Nephron (organoid): Measurements from ENCODE around the gene WIPF2.
"Not testable (repeated sequence)": the region's sequence is repeated elsewhere in the genome, so short reads cannot be mapped to it uniquely, and the experiment has no call there.

ENCODE experiments used
- H3K27ac Mint-ChIP-seq, 3 experiments: 2 replicates each; pipeline ENCODE4 v1.8.0; 2020; ENCODE audit warnings: mixed read lengths in 3 of 3, mild to moderate bottlenecking in 2 of 3, moderate library complexity in 1 of 3
- H3K27me3 Mint-ChIP-seq: 2 replicates; pipeline ENCODE4 v1.8.0; 2021; ENCODE audit warnings: low read depth, mild to moderate bottlenecking, moderate library complexity, mixed read lengths
- H3K36me3 Mint-ChIP-seq: 2 replicates; pipeline ENCODE4 v1.8.0; 2020; ENCODE audit warnings: low read depth, mixed read lengths
- H3K4me1 Mint-ChIP-seq: 2 replicates; pipeline ENCODE4 v1.8.0; 2020; ENCODE audit warnings: mixed read lengths
- H3K4me3 Mint-ChIP-seq, 3 experiments: 2 replicates each; pipeline ENCODE4 v1.8.0; 2020; ENCODE audit warnings: mild to moderate bottlenecking in 3 of 3, mixed read lengths in 3 of 3, moderate library complexity in 2 of 3
- H3K9me3 Mint-ChIP-seq: 2 replicates; pipeline ENCODE4 v1.8.0; 2020; ENCODE audit warnings: mixed read lengths
- TF ChIP-seq, protein P1 (sequence below), 3 experiments: fragments of 200-600 bp; sonication (generic); IDR thresholded peaks; one replicate each; pipeline ENCODE4 v1.5.0; 2021; ENCODE audit warnings: antibody characterized with exemption in 3 of 3; ENCODE audit not compliant: unreplicated experiment in 3 of 3

The WIPF2 gene

GRCh38 chr17:40301315-40301714, 82.2 kb downstream of the WIPF2 start:
- Mint-ChIP-seq H3K27me3 (no peaks in the 10 kb centered on the region), H3K9me3 (no peaks in the 10 kb centered on the region), H3K4me3 (peak overlapping the region in 1 of 3 experiments; percentile 40), H3K4me1 (peaks cover 58% of the 10 kb centered on the region), H3K36me3 (peaks cover 16% of the 10 kb centered on the region), H3K27ac (peak overlapping the region; percentile 30 to 48 (median 36))
- TF ChIP-seq, protein P1, sequence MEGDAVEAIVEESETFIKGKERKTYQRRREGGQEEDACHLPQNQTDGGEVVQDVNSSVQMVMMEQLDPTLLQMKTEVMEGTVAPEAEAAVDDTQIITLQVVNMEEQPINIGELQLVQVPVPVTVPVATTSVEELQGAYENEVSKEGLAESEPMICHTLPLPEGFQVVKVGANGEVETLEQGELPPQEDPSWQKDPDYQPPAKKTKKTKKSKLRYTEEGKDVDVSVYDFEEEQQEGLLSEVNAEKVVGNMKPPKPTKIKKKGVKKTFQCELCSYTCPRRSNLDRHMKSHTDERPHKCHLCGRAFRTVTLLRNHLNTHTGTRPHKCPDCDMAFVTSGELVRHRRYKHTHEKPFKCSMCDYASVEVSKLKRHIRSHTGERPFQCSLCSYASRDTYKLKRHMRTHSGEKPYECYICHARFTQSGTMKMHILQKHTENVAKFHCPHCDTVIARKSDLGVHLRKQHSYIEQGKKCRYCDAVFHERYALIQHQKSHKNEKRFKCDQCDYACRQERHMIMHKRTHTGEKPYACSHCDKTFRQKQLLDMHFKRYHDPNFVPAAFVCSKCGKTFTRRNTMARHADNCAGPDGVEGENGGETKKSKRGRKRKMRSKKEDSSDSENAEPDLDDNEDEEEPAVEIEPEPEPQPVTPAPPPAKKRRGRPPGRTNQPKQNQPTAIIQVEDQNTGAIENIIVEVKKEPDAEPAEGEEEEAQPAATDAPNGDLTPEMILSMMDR (IDR thresholded peaks at IDR 0.05; ENCODE audit: unreplicated experiment in 3 of 3): peak; percentile 27 to 41 (median 38)

DNA sequence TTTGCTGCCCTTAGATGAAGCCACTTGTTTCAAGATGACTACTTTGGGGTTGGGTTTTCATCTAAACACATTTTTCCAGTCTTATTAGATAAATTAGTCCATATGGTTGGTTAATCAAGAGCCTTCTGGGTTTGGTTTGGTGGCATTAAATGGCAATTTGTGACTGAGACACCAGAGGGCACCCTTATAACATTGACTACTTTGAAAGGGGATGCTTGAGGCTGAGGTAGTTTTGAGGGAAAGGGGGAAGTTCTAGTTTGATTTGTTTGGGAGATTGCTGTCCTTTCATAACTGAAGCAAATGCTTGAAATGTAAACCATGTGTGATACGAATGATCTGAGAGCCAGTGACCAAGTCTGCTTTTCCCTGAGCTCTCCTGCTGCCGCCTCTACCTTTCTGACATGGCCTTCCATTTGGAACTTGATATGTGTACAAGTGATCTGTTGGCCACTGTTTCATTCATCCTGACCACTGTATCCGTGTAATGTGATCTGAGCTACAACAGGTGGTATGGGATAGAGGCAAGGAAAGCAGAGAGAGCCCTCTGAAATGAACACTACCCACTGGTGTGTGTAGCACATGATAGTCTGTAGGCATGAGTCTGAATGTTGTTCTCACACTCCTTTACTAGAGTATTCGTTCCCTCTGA, 84.0 kb downstream of the WIPF2 start:
- TF ChIP-seq, protein P1 (IDR thresholded peaks at IDR 0.05; ENCODE audit: unreplicated experiment in 3 of 3): peak; percentile 69 to 83 (median 70)
- H3K4me1 Mint-ChIP-seq: peaks cover 48% of the 10 kb centered on the region
- H3K9me3 Mint-ChIP-seq: no peaks in the 10 kb centered on the region
- no peaks in the 10 kb centered on the region for H3K27me3 Mint-ChIP-seq
- peaks cover 7% of the 10 kb centered on the region for H3K36me3 Mint-ChIP-seq
- peak overlapping the region in 2 of 3 experiments; percentile 22 to 53 for H3K4me3 Mint-ChIP-seq
- peak overlapping the region; percentile 78 to 87 (median 82) for H3K27ac Mint-ChIP-seq

DNA sequence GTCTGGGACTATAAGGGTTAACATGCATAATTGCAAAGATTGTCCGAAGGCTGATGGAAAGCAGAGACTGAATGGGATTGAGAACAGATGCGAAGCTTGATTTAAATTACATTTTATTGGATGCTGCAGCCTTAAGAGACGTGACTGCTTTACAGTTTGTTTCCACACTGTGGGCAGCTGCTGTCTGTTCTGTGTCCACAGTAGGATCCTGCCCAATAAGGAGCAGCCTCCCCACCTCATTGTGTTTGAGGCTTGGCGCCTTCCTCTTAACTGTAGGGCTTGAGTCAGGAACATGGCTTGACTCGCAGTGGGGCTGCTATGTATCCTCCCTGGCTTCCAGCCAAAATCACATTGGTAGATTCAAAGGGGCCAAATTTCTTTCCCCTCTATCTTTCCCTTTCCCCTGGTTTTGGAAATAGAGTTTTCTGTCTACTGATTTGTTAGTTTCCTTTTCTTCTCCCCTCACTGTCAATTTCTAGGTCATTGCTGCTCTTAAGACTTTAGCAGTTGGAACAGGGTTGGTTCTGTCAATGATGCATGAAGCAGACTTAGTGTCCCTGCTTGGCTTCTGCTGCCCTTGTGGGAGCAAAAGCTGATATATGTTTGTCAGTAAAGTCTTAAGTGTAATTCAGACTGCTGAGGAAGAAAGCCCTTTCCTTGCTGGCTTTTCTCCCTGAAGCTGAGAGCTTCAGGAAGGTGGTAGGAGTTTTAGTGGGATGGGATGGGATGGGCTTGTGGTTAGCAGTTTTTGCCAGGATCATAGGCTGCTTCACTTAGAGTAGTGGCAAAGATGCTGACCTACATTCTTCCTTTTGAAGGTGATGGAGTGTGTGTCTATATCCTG, 84.8 kb downstream of the WIPF2 start:
- peak overlapping the region in 1 of 3 experiments; percentile 53 for H3K4me3 Mint-ChIP-seq
- peak overlapping the region; percentile 78 to 87 (median 82) for H3K27ac Mint-ChIP-seq
- no peaks in the 10 kb centered on the region for H3K9me3 Mint-ChIP-seq
- H3K27me3 Mint-ChIP-seq: no peaks in the 10 kb centered on the region
- peaks cover 40% of the 10 kb centered on the region for H3K4me1 Mint-ChIP-seq
- TF ChIP-seq, protein P1 (IDR thresholded peaks at IDR 0.05; ENCODE audit: unreplicated experiment in 3 of 3): no peak
- peaks cover 5% of the 10 kb centered on the region for H3K36me3 Mint-ChIP-seq

GRCh38 chr17:40304552-40304863, 85.4 kb downstream of the WIPF2 start:
- H3K4me3 Mint-ChIP-seq: peak overlapping the region in 1 of 3 experiments; percentile 7
- H3K4me1 Mint-ChIP-seq: peaks cover 34% of the 10 kb centered on the region
- not testable (repeated sequence) for H3K27me3 Mint-ChIP-seq, H3K9me3 Mint-ChIP-seq, H3K36me3 Mint-ChIP-seq
- peak overlapping the region; percentile 78 to 87 (median 82) for H3K27ac Mint-ChIP-seq

DNA sequence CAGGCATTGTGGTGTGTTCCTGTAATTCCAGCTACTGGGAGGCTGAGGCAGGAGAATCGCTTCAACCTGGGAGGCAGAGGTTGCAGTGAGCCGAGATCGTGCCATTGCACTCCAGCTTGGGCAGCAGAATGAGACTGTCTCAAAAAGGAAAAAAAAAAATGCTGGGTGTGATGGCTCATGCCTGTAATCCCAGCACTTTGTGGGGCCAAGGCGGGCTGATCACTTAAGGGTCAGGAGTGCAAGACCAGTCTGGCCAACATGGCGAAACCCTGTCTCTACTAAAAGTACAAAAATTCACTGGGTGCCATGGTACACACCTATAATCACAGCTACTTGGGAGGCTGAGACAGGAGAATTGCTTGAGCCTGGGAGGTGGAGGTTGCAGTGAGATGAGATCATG, 85.8 kb downstream of the WIPF2 start:
- H3K9me3 Mint-ChIP-seq, H3K36me3 Mint-ChIP-seq, H3K27me3 Mint-ChIP-seq, H3K4me3 Mint-ChIP-seq: not testable (repeated sequence)
- peaks cover 34% of the 10 kb centered on the region for H3K4me1 Mint-ChIP-seq
- H3K27ac Mint-ChIP-seq: peak overlapping the region in 2 of 3 experiments; percentile 78 to 87

DNA sequence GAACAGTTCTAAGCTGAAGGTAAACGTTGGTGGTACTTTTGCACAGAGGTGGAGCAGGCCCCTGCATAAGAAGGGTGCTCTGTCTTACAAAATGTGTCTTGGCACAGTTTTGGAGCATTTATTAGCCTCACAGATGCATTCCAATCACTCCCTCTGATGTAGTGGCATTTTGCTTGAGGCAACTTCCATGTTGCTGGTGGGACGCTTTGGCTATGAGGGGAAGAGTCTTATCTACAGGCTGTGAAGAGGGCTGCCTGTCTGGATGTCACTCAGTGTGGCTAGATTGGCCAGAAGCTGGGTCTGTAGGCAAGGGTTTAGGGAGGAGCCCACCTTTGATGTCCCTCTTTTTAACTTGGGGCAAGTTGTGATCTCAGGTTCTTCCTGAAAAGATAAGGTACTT, 87.3 kb downstream of the WIPF2 start:
- Mint-ChIP-seq H3K27me3 (no peaks in the 10 kb centered on the region), H3K4me3 (no peak overlapping the region), H3K27ac (no peak overlapping the region), H3K36me3 (peaks cover 3% of the 10 kb centered on the region), H3K9me3 (no peaks in the 10 kb centered on the region), H3K4me1 (peaks cover 25% of the 10 kb centered on the region)
- TF ChIP-seq, protein P1 (IDR thresholded peaks at IDR 0.05; ENCODE audit: unreplicated experiment in 3 of 3): no peak
